ENCODE data around the gene SEMA6B.

Gene SEMA6B

GRCh38 chr19:4507804-4508203 is 51.7 kb downstream of the SEMA6B start:
- no peak for DNase-seq (ENCODE audit: low spot score)

GRCh38 chr19:4507150-4507452 is 52.4 kb downstream of the SEMA6B start:
- DNase-seq (ENCODE audit: low spot score): no peak

GRCh38 chr19:4506449-4507149 is 52.9 kb downstream of the SEMA6B start:
- no peak for DNase-seq (ENCODE audit: low spot score)

GRCh38 chr19:4505570-4506448 is 53.7 kb downstream of the SEMA6B start:
- DNase-seq (ENCODE audit: low spot score): no peak

- no peak for DNase-seq (ENCODE audit: low spot score)
Observed at GRCh38 chr19:4504891-4505569, 54.5 kb downstream of the SEMA6B start.

- no peak for DNase-seq (ENCODE audit: low spot score)
Observed at GRCh38 chr19:4504297-4504701, 55.2 kb downstream of the SEMA6B start.

GRCh38 chr19:4503825-4504170 is 55.7 kb downstream of the SEMA6B start:
- DNase-seq (ENCODE audit: low spot score): no peak

GRCh38 chr19:4503132-4503824 is 56.2 kb downstream of the SEMA6B start:
- DNase-seq (ENCODE audit: low spot score): no peak

- DNase-seq (ENCODE audit: low spot score): no peak
Observed at GRCh38 chr19:4502282-4503131, 57.0 kb downstream of the SEMA6B start.

- DNase-seq (ENCODE audit: low spot score): no peak
Observed at GRCh38 chr19:4501691-4502090, 57.8 kb downstream of the SEMA6B start.

- DNase-seq (ENCODE audit: low spot score): no peak
Observed at GRCh38 chr19:4500841-4501591, 58.5 kb downstream of the SEMA6B start.

GRCh38 chr19:4499855-4500254 is 59.6 kb downstream of the SEMA6B start:
- DNase-seq (ENCODE audit: low spot score): no peak

GRCh38 chr19:4499318-4499717 is 60.2 kb downstream of the SEMA6B start:
- DNase-seq (ENCODE audit: low spot score): no peak

GRCh38 chr19:4498694-4499093 is 60.8 kb downstream of the SEMA6B start:
- no peak for DNase-seq (ENCODE audit: low spot score)

- no peak for DNase-seq (ENCODE audit: low spot score)
Observed at GRCh38 chr19:4497770-4498389, 61.6 kb downstream of the SEMA6B start.

GRCh38 chr19:4496304-4496703 is 63.2 kb downstream of the SEMA6B start:
- no peak for DNase-seq (ENCODE audit: low spot score)

GRCh38 chr19:4495471-4495870 is 64.0 kb downstream of the SEMA6B start:
- no peak for DNase-seq (ENCODE audit: low spot score)

- no peak for DNase-seq (ENCODE audit: low spot score)
Observed at GRCh38 chr19:4494691-4495064, 64.8 kb downstream of the SEMA6B start.

GRCh38 chr19:4493929-4494690 is 65.4 kb downstream of the SEMA6B start:
- DNase-seq (ENCODE audit: low spot score): no peak
